HG02763 (cell line): ENCODE data around the gene JPH3.

Experiments used
- ATAC-seq: cut with Tn5 transposase; IDR thresholded peaks from one replicate; pipeline ENCODE4 v1.9.1; 2021; ENCODE audit warnings: mild to moderate bottlenecking, moderate library complexity; ENCODE audit not compliant: unreplicated experiment

The JPH3 gene

GRCh38 chr16:87625241-87625797 is 23.0 kb downstream of the JPH3 start:
- no peak for ATAC-seq

GRCh38 chr16:87626401-87626800 is 24.1 kb downstream of the JPH3 start:
- no peak for ATAC-seq

- ATAC-seq, result no peak
These were observed 24.6 kb downstream of the JPH3 start for GRCh38 chr16:87626905-87627304.

GRCh38 chr16:87627542-87628245 is 25.4 kb downstream of the JPH3 start:
- ATAC-seq, result no peak

- no peak for ATAC-seq
These were observed 26.1 kb downstream of the JPH3 start for GRCh38 chr16:87628246-87628923.

GRCh38 chr16:87628940-87629339 is 26.6 kb downstream of the JPH3 start:
- no peak for ATAC-seq

- no peak for ATAC-seq
These were observed 28.8 kb downstream of the JPH3 start for GRCh38 chr16:87631067-87631466.

GRCh38 chr16:87634411-87634810 is 32.1 kb downstream of the JPH3 start:
- ATAC-seq, result no peak

GRCh38 chr16:87635541-87636049 is 33.3 kb downstream of the JPH3 start:
- no peak for ATAC-seq

GRCh38 chr16:87636050-87636684 is 33.9 kb downstream of the JPH3 start:
- ATAC-seq, result no peak

- ATAC-seq, result no peak
These were observed 34.4 kb downstream of the JPH3 start for GRCh38 chr16:87636741-87637140.

- no peak for ATAC-seq
These were observed 35.0 kb downstream of the JPH3 start for GRCh38 chr16:87637357-87637756.

GRCh38 chr16:87638736-87639135 is 36.4 kb downstream of the JPH3 start:
- no peak for ATAC-seq

GRCh38 chr16:87641721-87642120 is 39.4 kb downstream of the JPH3 start:
- no peak for ATAC-seq

GRCh38 chr16:87642491-87642890 is 40.2 kb downstream of the JPH3 start:
- no peak for ATAC-seq

GRCh38 chr16:87644186-87644585 is 41.9 kb downstream of the JPH3 start:
- no peak for ATAC-seq

- no peak for ATAC-seq
These were observed 42.3 kb downstream of the JPH3 start for GRCh38 chr16:87644596-87644995.

GRCh38 chr16:87645802-87646201 is 43.5 kb downstream of the JPH3 start:
- no peak for ATAC-seq

- ATAC-seq, result no peak
These were observed 45.3 kb downstream of the JPH3 start for GRCh38 chr16:87647431-87648185.

- ATAC-seq, result no peak
These were observed 45.9 kb downstream of the JPH3 start for GRCh38 chr16:87648236-87648635.
